Stimulated activated CD8-positive, alpha-beta memory T cell treated with anti-CD3 and anti-CD28 coated beads, Interleukin-12 subunit alpha, Interleukin-12 subunit beta, amount 100 ng/mL, for 24 hours (primary cell): ENCODE measurements around the gene ZC3H12A.
A peak's percentile ranks its signal among the peaks of the same experiment; 100 is the strongest.

Experiments used
- DNase-seq: peaks from one replicate; pipeline ENCODE4 v3.0.0-alpha.2; 2020; ENCODE audit errors: extremely low read depth

The ZC3H12A gene

GRCh38 chr1:37474046-37474696 is at the start of gene ZC3H12A:
Gene ZC3H12A (plus strand): TSS chr1:37474580. CDS start chr1:37475497, 917 bp downstream.
- DNase-seq = peak; percentile 78

DNA sequence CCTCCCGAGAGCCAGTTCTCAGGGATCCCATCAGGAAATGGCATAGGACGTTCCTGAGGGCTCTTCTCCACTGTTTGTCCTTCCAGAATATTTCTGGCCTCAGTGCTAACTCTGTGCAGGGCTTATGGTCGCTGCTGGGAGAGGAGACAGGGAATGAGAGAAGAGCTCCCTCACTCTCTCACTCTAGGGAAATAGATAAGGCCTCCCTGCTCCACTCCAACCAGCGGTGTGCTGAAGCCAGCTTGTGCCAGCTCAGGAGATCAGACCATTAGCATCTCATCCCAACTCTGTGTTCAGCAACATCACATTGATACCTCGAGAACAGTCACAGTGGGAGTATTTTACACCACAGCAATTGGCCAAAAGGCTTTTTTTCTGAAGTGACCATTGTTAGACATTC is 49.2 kb upstream of the ZC3H12A start:
- DNase-seq = no peak

- no peak for DNase-seq
These were observed 45.4 kb upstream of the ZC3H12A start for GRCh38 chr1:37429029-37429428.

GRCh38 chr1:37430103-37430985 is 44.0 kb upstream of the ZC3H12A start:
- DNase-seq = no peak

DNA sequence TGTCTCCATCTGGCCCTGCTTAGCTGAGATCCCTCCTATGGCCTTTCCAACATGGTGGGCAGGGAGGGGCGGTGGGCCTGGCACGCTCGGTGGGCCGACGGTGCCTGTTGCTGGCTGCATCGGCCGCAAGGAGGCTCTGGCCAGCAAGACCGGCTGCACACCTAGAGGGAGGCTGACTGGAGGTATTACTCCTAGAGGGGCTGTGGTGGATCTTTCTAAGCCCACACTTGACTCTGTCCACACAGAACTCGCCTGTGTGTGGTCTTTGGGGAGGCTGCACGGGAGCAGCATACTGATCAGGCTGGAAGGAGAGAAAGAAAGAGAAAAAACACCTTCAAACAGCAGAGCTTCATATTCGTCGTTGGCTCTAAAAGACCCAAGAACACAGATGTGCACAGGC is 41.7 kb upstream of the ZC3H12A start:
- no peak for DNase-seq

DNA sequence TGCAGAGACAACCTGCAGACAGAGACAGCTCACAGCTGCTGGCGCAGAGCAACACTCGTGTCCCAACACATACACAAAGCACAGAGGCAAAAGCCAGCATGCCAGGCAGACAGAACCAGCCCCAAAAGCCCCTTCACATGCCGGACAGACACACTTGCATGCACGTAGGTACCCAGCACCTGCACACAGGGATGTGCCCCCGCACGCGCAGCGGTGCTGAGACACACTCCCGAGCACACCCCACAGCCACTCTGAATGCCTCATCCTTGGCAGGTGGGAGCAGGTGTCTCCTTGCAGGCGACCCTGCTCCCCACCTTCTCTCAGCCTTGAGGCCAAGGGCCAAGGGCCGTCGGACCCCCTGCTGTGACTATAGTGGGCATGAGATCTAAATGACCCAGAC is 41.2 kb upstream of the ZC3H12A start:
- no peak for DNase-seq

DNA sequence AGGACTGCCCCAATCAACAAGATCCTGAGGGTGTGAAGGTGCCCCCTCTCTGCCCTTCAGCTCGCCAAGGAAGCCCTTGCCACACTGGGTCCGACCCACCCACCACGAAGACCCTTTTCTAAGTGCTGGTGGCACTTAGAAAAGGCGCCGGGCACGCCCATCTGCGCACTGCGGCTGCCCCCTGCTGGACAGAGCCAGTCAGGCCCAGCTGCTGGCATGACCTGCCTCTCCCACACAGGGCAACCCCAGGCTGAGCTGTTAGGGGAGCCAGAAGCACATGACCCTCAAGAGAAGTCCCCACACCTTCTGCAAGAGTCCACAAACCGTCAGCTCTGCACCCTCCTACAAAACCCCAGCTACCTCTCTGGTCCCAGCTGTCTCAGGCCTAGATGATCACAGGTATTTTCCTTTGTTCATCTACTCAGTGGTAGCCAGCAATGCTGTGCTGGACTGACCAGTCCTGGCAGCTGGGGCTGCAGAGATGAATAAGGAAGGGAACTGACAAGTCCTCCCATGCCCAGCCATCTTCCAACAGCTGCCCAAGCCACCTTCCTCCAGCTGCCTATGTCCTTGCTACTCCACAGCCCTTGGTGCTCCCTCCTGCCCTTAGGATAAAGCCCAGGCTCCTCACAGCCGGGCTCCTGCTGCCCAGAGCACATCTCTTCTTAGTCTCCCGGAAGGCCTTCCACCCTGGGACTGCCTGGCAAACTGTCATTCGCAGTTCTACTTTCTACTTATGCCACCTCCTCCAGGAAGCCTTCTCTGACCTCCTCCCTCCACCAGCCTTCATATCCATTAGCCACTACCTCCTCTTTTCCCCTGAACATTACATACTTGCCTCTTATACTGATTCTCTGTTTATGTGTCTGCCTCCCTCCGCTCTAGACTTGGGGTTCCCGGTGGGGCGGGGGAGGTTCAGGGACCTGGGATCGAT is 39.8 kb upstream of the ZC3H12A start:
- peak; percentile 32 for DNase-seq

GRCh38 chr1:37437087-37437486 is 37.3 kb upstream of the ZC3H12A start:
- DNase-seq = no peak

DNA sequence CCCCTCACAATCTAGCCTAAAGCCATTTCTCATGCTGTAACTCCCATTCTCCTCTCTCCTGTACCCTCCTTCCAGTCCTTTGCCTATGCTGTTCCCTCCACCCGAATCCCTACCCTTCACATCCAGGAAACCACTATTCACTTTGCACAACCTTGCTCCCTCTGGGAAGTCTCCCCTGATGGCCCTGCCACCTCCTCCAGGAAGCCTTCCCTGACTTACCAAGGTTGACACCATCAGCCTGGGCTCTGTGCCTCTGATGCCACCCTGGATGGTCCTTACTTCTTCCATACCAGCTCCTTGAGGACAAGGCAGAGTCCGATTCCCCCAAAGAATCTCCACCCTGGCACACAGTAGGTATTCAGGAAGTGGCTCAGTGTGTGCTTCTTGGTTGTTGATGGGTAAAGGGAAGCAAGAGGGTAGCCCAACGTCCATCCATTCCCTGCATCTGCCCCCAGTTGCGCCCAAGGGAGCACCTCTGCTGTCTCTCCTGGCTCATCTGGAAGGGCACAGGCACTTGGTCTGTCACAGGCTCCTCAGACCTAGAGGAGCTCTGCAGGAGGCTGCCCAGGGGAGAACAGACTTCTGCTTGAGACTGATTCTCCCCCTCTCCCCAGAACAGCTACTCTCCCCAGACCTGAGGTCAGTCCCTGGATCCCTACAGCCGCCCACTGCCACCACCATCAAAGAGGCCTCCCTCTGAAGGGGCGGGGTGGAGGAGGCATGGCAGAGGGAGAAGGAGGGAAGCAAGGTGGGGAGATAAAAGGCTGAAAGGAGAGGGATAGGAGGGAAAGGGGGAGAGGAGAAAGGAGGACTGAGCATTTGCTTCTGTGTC is 36.1 kb upstream of the ZC3H12A start:
- DNase-seq = no peak

- DNase-seq = no peak
These were observed 35.5 kb upstream of the ZC3H12A start for GRCh38 chr1:37438869-37439343.

DNA sequence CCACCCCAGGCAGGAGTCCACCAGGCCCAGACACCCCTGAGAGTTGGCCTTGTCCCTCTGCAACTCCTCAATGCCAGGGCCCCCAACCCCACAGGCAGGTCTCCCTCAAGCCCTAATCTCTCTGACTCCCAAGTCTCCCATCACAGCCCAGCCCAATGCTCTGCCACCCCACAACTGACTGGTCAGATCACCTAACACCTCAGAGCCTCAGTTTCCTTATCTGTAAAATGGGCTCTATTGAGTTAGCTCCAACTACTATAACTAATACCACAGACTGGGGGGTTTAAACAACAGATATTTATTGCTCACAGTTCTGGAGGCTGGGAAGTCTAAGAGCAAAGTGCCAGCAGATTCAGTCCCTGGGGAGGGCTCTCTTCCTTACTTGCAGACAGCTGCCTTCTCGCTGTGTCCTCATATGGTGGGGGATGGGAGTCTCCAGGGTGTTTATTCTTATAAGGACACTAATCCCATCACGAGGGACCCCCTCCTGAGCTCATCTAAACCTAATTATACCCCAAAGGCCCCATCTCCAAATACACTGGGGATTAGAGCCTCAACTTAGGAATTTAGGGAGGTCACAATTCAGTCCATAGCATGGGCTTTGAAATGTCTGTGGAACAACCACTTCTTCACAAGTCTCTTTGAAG is 34.9 kb upstream of the ZC3H12A start:
- no peak for DNase-seq

DNA sequence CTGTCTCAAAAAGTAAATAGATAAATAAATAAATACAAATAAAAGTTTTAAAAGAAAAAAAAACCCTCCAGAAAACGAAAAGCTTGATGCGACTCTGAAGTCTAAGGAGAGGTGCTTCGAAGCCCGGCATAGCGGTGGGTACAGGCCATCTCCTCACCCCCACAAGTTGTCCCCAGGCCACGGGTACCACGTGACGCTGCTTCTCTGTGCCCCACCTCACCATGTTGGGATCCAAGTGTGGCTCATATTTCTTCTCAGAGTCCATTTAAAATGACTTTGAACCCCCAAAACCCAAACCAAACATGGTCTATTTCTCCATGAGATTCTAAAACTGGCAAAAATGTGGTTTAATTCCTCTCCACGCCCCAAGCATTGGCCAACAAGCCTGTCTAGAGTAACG is 32.9 kb upstream of the ZC3H12A start:
- no peak for DNase-seq

DNA sequence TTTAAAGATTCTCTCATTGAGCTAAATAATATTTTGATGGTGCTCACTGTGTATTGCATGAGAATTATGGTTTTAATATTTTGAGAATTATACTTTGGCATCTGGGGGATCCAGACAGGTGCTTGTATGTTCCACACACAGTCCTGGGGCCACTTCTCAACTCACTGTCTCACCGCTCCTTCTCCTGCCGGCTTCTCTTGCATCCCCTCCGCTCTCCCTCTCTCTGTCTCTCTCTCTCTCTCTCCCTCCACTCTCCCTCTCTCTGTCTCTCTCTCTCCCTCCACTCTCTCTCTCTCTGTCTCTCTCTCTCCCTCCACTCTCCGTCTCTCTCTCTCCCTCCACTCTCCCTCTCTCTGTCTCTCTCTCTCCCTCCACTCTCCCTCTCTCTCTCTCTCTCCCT is 32.2 kb upstream of the ZC3H12A start:
- DNase-seq = no peak

- DNase-seq = no peak
These were observed 31.7 kb upstream of the ZC3H12A start for GRCh38 chr1:37442644-37443043.

DNA sequence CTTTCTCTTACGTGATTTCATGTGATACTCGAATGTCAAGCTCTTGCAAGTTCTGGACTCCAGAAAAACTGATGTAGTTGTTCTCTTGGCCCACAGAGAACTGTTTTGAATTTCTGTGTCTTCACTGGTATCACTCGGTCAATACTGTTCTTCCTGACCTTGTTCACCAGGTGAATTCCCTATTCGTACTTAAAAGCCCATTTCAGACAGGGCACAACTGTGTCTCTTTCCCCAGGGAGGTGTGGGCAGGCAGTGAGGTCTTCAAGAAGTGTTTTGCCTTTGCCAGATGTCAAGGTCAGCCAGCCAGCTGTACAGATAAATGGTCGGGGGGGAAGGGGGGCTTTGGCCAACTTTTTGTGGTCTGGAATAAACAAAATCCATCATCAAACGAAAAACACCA is 27.5 kb upstream of the ZC3H12A start:
- DNase-seq = no peak

GRCh38 chr1:37448185-37448584 is 26.2 kb upstream of the ZC3H12A start:
- DNase-seq = no peak

- DNase-seq = no peak
These were observed 25.5 kb upstream of the ZC3H12A start for GRCh38 chr1:37448691-37449417.

GRCh38 chr1:37449936-37450335 is 24.4 kb upstream of the ZC3H12A start:
- no peak for DNase-seq

- no peak for DNase-seq
These were observed 22.0 kb upstream of the ZC3H12A start for GRCh38 chr1:37452416-37452815.

- DNase-seq = no peak
These were observed 20.7 kb upstream of the ZC3H12A start for GRCh38 chr1:37453647-37454046.
